B cell (primary cell): ENCODE data around the gene WDR64.

Source experiments
- EZH2 ChIP-seq: IDR thresholded peaks from 2 replicates; pipeline ENCODE4 v1.6.1; 2012; ENCODE audit warnings: borderline replicate concordance, low read depth, mild to moderate bottlenecking, moderate library complexity, low read length; ENCODE audit not compliant: insufficient read depth, poor library complexity, severe bottlenecking
- TF ChIP-seq, protein P1 (sequence below): fragments of 200-600 bp; IDR thresholded peaks from one replicate; pipeline ENCODE4 v1.8.0; 2022; ENCODE audit warnings: antibody characterized with exemption, mild to moderate bottlenecking

DNA sequence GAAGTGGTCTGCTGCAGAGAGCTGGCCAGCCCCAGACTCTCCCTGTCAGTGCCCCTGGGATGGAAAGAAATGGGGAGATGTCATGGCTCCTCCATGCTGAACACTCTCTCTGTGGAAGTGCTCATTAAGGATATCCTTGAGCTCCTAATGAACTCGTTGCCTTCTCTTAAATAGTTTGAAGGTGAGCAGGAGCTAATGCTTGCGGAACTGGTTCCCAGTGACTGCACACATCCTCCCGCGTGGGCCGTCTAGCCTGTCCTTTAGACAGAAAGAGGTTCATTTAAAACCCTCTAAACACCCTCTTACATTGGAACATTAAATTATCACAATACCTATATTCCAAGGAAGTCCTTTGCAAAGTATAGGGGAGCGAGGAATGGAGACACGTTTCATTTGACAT lies 5.9 kb upstream of the WDR64 start:
- TF ChIP-seq, protein P1, sequence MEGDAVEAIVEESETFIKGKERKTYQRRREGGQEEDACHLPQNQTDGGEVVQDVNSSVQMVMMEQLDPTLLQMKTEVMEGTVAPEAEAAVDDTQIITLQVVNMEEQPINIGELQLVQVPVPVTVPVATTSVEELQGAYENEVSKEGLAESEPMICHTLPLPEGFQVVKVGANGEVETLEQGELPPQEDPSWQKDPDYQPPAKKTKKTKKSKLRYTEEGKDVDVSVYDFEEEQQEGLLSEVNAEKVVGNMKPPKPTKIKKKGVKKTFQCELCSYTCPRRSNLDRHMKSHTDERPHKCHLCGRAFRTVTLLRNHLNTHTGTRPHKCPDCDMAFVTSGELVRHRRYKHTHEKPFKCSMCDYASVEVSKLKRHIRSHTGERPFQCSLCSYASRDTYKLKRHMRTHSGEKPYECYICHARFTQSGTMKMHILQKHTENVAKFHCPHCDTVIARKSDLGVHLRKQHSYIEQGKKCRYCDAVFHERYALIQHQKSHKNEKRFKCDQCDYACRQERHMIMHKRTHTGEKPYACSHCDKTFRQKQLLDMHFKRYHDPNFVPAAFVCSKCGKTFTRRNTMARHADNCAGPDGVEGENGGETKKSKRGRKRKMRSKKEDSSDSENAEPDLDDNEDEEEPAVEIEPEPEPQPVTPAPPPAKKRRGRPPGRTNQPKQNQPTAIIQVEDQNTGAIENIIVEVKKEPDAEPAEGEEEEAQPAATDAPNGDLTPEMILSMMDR = no peak
- no peak for TF ChIP-seq EZH2
